Airway epithelial cell (primary cell): ENCODE measurements around the gene CPSF4L. TPM values are rescaled to one million over a fixed set of nuclear protein-coding genes. Genes with fewer than 3 reads are reported as not detected.

Experiments used
- total RNA-seq: library from RNA; depleted of rRNA; stranded (reverse); fragments of >200 nt; gene quantifications from 2 replicates; pipeline ENCODE4 v1.2.3, GENCODE V29; 2015

The CPSF4L gene
- not detected in 2 replicates for total RNA-seq

GRCh38 chr17:73261617-73261951 is at the start of gene CPSF4L:
CPSF4L (minus strand) TSS chr17:73261880; CDS start chr17:73261818, 62 bp downstream.

Other genes starting within 250 kb of the CPSF4L start
- 13.1 and 15.7 TPM in 2 replicates for gene SLC39A11, start 169.2 kb downstream of the CPSF4L start, total RNA-seq
- gene SSTR2, start 96.9 kb downstream of the CPSF4L start, total RNA-seq = not detected in 2 replicates
- gene COG1, start 68.8 kb downstream of the CPSF4L start, total RNA-seq = 15.1 and 17.5 TPM in 2 replicates
- 37.0 and 58.9 TPM in 2 replicates for gene CDC42EP4, start 50.1 kb upstream of the CPSF4L start, total RNA-seq